Activated naive CD4-positive, alpha-beta T cell treated with anti-CD3 and anti-CD28 coated beads, Interleukin-2, amount 50 U/mL, for 72 hours (primary cell): ENCODE data around the gene DNMT1. TPM values are rescaled to one million over a fixed set of nuclear protein-coding genes. Genes with fewer than 3 reads are reported as not detected.
"Not testable (repeated sequence)": the region's sequence is repeated elsewhere in the genome, so short reads cannot be mapped to it uniquely, and the experiment has no call there.

Experiments
- ATAC-seq, 2 donors: fragments of 150-1000 bp; cut with Tn5 transposase; 2 replicates each; pipeline ENCODE4 v1.10.0; 2021; ENCODE audit warnings: mild to moderate bottlenecking in 2 of 2, moderate library complexity in 2 of 2
- DNase-seq, 2 donors: peaks; one replicate each; pipeline ENCODE4 v3.0.0; 2021 to 2022; ENCODE audit warnings: low spot score in 2 of 2
- H3K27ac Mint-ChIP-seq, 2 donors: one replicate each; pipeline ENCODE4 v1.8.0; 2022; ENCODE audit warnings: mild to moderate bottlenecking in 2 of 2, mixed read lengths in 2 of 2
- H3K36me3 Mint-ChIP-seq, 2 donors: one replicate each; pipeline ENCODE4 v1.8.0; 2022; ENCODE audit warnings: mixed read lengths in 2 of 2
- H3K9me3 Mint-ChIP-seq, 2 donors: one replicate each; pipeline ENCODE4 v1.8.0; 2022; ENCODE audit warnings: mixed read lengths in 2 of 2
- total RNA-seq, 2 donors: library from RNA; stranded (reverse); gene quantifications; one replicate each; pipeline ENCODE4 v1.2.3, GENCODE V29; 2022

Gene DNMT1
- total RNA-seq, 2 donors from 2014 or later: 416 to 456 TPM

GRCh38 chr19:10200101-10200500, 5.3 kb upstream of the DNMT1 start:
- not testable (repeated sequence) for H3K27ac Mint-ChIP-seq, H3K9me3 Mint-ChIP-seq, H3K36me3 Mint-ChIP-seq, ATAC-seq, DNase-seq

GRCh38 chr19:10198889-10199644, 4.3 kb upstream of the DNMT1 start:
- H3K27ac Mint-ChIP-seq: peak overlapping the region in 1 of 2 donors; percentile 81
- H3K9me3 Mint-ChIP-seq, H3K36me3 Mint-ChIP-seq, DNase-seq: not testable (repeated sequence)
- ATAC-seq: peak in 1 of 2 donors; percentile 4

GRCh38 chr19:10195199-10195519, 406 bp upstream of the DNMT1 start:
- ATAC-seq (peak in 1 of 2 donors; percentile 43), DNase-seq (no peak)
- Mint-ChIP-seq H3K36me3 (peaks cover 17 to 18% of the 10 kb centered on the region in 2 donors), H3K9me3 (no peaks in the 10 kb centered on the region), H3K27ac (peak overlapping the region; percentile 95)

- peak in 1 of 2 donors; percentile 5 for ATAC-seq
- H3K36me3 Mint-ChIP-seq: peaks cover 17 to 25% of the 10 kb centered on the region in 2 donors
- peak in 1 of 2 donors; percentile 11 for DNase-seq
- H3K27ac Mint-ChIP-seq: peak overlapping the region; percentile 95 to 99
- H3K9me3 Mint-ChIP-seq: no peaks in the 10 kb centered on the region
Measured at GRCh38 chr19:10193790-10194499, 808 bp downstream of the DNMT1 start.

GRCh38 chr19:10192922-10193321, 1.8 kb downstream of the DNMT1 start:
- no peaks in the 10 kb centered on the region for H3K9me3 Mint-ChIP-seq
- peak overlapping the region in 1 of 2 donors; percentile 95 for H3K27ac Mint-ChIP-seq
- ATAC-seq: no peak
- DNase-seq: no peak
- H3K36me3 Mint-ChIP-seq: peaks cover 17 to 25% of the 10 kb centered on the region in 2 donors

GRCh38 chr19:10191347-10191746, 3.4 kb downstream of the DNMT1 start:
- DNase-seq (no peak), ATAC-seq (no peak)
- H3K9me3 Mint-ChIP-seq: no peaks in the 10 kb centered on the region
- H3K36me3 Mint-ChIP-seq: peaks cover 17 to 25% of the 10 kb centered on the region in 2 donors
- H3K27ac Mint-ChIP-seq: peak overlapping the region in 1 of 2 donors; percentile 22

- DNase-seq: no peak
- Mint-ChIP-seq H3K36me3 (peaks cover 17 to 25% of the 10 kb centered on the region in 2 donors), H3K9me3 (no peaks in the 10 kb centered on the region), H3K27ac (peak overlapping the region; percentile 51 to 81)
- ATAC-seq: no peak
Measured at GRCh38 chr19:10190026-10190425, 4.7 kb downstream of the DNMT1 start.

GRCh38 chr19:10189616-10190015, 5.1 kb downstream of the DNMT1 start:
- Mint-ChIP-seq H3K9me3 (no peaks in the 10 kb centered on the region), H3K36me3 (peaks cover 17 to 25% of the 10 kb centered on the region in 2 donors), H3K27ac (peak overlapping the region; percentile 51 to 81)
- peak in 1 of 2 donors; percentile 32 for DNase-seq
- ATAC-seq: peak; percentile 59 to 62

GRCh38 chr19:10187315-10187714, 7.4 kb downstream of the DNMT1 start:
- DNase-seq (no peak), ATAC-seq (no peak)
- H3K9me3 Mint-ChIP-seq: no peaks in the 10 kb centered on the region
- peaks cover 8 to 17% of the 10 kb centered on the region in 2 donors for H3K36me3 Mint-ChIP-seq
- H3K27ac Mint-ChIP-seq: peak overlapping the region; percentile 23 to 93

- peak overlapping the region; percentile 82 to 92 for H3K27ac Mint-ChIP-seq
- peaks cover 5 to 21% of the 10 kb centered on the region in 2 donors for H3K36me3 Mint-ChIP-seq
- H3K9me3 Mint-ChIP-seq: no peaks in the 10 kb centered on the region
- ATAC-seq (no peak), DNase-seq (no peak)
Measured at GRCh38 chr19:10184636-10185035, 10.1 kb downstream of the DNMT1 start.

- Mint-ChIP-seq H3K36me3 (peaks cover 5 to 19% of the 10 kb centered on the region in 2 donors), H3K27ac (peak overlapping the region; percentile 82 to 92), H3K9me3 (no peaks in the 10 kb centered on the region)
- DNase-seq (no peak), ATAC-seq (peak; percentile 46 to 90)
Measured at GRCh38 chr19:10183926-10184325, 10.8 kb downstream of the DNMT1 start.

- H3K9me3 Mint-ChIP-seq: no peaks in the 10 kb centered on the region
- DNase-seq (no peak), ATAC-seq (no peak)
- peaks cover 5 to 19% of the 10 kb centered on the region in 2 donors for H3K36me3 Mint-ChIP-seq
- H3K27ac Mint-ChIP-seq: no peak overlapping the region
Measured at GRCh38 chr19:10182847-10183246, 11.9 kb downstream of the DNMT1 start.

- ATAC-seq (no peak), DNase-seq (no peak)
- H3K27ac Mint-ChIP-seq: peak overlapping the region in 1 of 2 donors; percentile 14
- peaks cover 5 to 19% of the 10 kb centered on the region in 2 donors for H3K36me3 Mint-ChIP-seq
- no peaks in the 10 kb centered on the region for H3K9me3 Mint-ChIP-seq
Measured at GRCh38 chr19:10182076-10182475, 12.7 kb downstream of the DNMT1 start.

- ATAC-seq (no peak), DNase-seq (no peak)
- peaks cover 13 to 19% of the 10 kb centered on the region in 2 donors for H3K36me3 Mint-ChIP-seq
- no peak overlapping the region for H3K27ac Mint-ChIP-seq
- H3K9me3 Mint-ChIP-seq: no peaks in the 10 kb centered on the region
Measured at GRCh38 chr19:10180459-10180858, 14.3 kb downstream of the DNMT1 start.

- ATAC-seq, H3K9me3 Mint-ChIP-seq, H3K27ac Mint-ChIP-seq, DNase-seq: not testable (repeated sequence)
- H3K36me3 Mint-ChIP-seq: peaks cover 14 to 19% of the 10 kb centered on the region in 2 donors
Measured at GRCh38 chr19:10180024-10180423, 14.7 kb downstream of the DNMT1 start.

GRCh38 chr19:10173527-10173926, 21.2 kb downstream of the DNMT1 start:
- Mint-ChIP-seq H3K36me3 (peaks cover 21% of the 10 kb centered on the region in 2 donors), H3K27ac (peak overlapping the region; percentile 71 to 73), H3K9me3 (no peaks in the 10 kb centered on the region)
- DNase-seq (no peak), ATAC-seq (no peak)

- Mint-ChIP-seq H3K36me3 (peaks cover 13 to 14% of the 10 kb centered on the region in 2 donors), H3K27ac (peak overlapping the region in 1 of 2 donors; percentile 52), H3K9me3 (no peaks in the 10 kb centered on the region)
- ATAC-seq (peak in 1 of 2 donors; percentile 34), DNase-seq (no peak)
Measured at GRCh38 chr19:10168386-10168948, 26.3 kb downstream of the DNMT1 start.
